Pancreas (tissue), 10 donors: ENCODE results near the gene FIBCD1. TPM values are rescaled to one million over a fixed set of nuclear protein-coding genes. Genes with fewer than 3 reads are reported as not detected.

ENCODE experiments used
- ATAC-seq, 4 donors: fragments of 200-7000 bp; cut with Tn5 transposase; one replicate each; pipeline versions ENCODE4 v1.8.0 to v1.9.1; 2020; ENCODE audit warnings: mild to moderate bottlenecking in 4 of 4, moderate library complexity in 4 of 4
- DNase-seq, 6 donors: peaks; one replicate each; pipeline ENCODE4 v3.0.0-alpha.2; 2020
- FAIRE-seq: peaks from 2 replicates; lab custom pipeline; 2012; peaks lifted over from hg19 to GRCh38; lab: Jason Lieb, UNC
- H3K27ac ChIP-seq, 4 donors: fragments of 200-600 bp; sonication (generic); 1 replicate in 3 of 4; 2 replicates in 1 of 4; pipeline versions ENCODE4 v1.5.0 to v1.8.0; 2020
- H3K27me3 ChIP-seq, 4 donors: fragments of 200-600 bp; one replicate each; pipeline ENCODE4 v1.8.0; 2021
- H3K36me3 ChIP-seq, 3 donors: fragments of 200-600 bp; sonication (generic) in 1 of 3; one replicate each; pipeline versions ENCODE4 v1.5.0 to v1.8.0; 2020 to 2021
- H3K4me1 ChIP-seq, 3 donors: fragments of 200-600 bp; one replicate each; pipeline ENCODE4 v1.8.0; 2021
- H3K4me3 ChIP-seq, 4 donors: fragments of 200-600 bp; sonication (generic) in 2 of 4; one replicate each; pipeline versions ENCODE4 v1.5.0 to v1.8.0; 2020 to 2021
- H3K9me3 ChIP-seq, 4 donors: fragments of 200-600 bp; one replicate each; pipeline ENCODE4 v1.8.0; 2021
- WGBS, 2 donors: extraction: QIAGEN DNeasy Blood & Tissue Kit; methylation state at CpG; one replicate each; pipeline ENCODE4 v1.1.7; 2013; 5-methylcytosine and 5-hydroxymethylcytosine counted together
- intact Hi-C, 3 donors: fragments of 100-400 bp; cut with DNase I; formaldehyde crosslinking; loops; one replicate each; pipeline versions ENCODE4 v1.11.1 to v1.14.2; 2022
- polyA plus RNA-seq, 2 donors: library from polyadenylated mRNA; stranded (reverse); fragments of 200-250 nt; gene quantifications; one replicate each; pipeline ENCODE4 v1.2.3, GENCODE V29; 2013
- total RNA-seq, 6 donors: library from RNA; stranded (reverse); fragmentation: NEBNext Ultra II Directional in 4 of 6; extraction: Animal tissue kit (Norgen Biotek cat#: 25700) in 4 of 6; gene quantifications; one replicate each; pipeline versions ENCODE4 v1.2.1 to v1.2.4, GENCODE V29; 2021 to 2023
- TF ChIP-seq, protein P1 (sequence below), 4 donors: fragments of 200-600 bp; sonication (generic) in 3 of 4; IDR thresholded peaks; one replicate each; pipeline versions ENCODE4 v1.5.0 to v1.8.0; 2021; ENCODE audit warnings: antibody characterized with exemption in 4 of 4
- donor health status: healthy with polysubstance abuse.
- donor health status: DM: no; HTN: no; CAD: no; lungs with moderate emphysema.
- donor health status: DM: no; HTN: no; CAD: no.
- donor health status: control.
- donor health status: control.
- donor health status: Bipolar disorder and iron deficiency.
- donor health status: DM: yes; HTN: yes; CAD: no.
- donor health status: DM: no; HTN: no; CAD: no.
- donor health status: DM: no; HTN: no; CAD: no.
- donor health status: DM: yes; HTN: yes; CAD: no.

FIBCD1 gene
- total and polyA plus RNA-seq, 8 donors = 0.47 TPM; not detected in 7

DNA sequence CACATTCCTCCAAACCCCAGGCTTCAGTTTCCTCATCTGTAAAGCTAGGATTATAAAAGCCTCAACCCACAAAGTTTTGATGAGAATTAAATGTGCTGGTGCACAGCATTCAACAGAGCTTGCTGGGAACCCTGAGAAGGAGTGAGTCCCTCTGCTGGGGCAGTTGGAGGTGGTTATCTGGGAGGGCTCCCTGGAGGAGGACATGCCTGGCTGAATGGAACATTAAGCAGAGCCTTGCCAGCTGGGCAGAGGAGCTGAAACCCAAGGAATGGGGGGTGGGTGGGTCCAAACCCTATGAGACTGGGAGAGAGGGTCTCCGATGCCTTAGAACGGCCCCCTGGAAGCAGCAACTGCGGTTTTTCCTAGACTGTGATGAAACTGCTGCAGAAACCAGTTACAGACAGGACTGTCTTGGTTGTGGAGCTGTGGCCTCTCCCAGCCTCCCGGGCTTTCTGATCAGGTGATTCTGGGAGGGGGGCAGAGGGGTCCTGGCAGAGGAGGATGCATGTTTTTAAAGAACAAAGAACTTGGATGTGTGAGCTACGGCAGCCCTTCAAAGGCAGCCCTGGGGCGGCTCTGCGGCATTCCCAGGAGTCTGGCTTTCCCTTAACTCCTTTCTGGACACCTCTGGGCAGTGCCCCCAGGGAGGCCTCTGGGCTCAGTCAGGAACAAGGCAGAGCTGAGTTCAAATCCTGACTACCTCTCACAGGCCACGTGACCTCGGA lies 20.8 kb downstream of the FIBCD1 start:
- TF ChIP-seq, protein P1, sequence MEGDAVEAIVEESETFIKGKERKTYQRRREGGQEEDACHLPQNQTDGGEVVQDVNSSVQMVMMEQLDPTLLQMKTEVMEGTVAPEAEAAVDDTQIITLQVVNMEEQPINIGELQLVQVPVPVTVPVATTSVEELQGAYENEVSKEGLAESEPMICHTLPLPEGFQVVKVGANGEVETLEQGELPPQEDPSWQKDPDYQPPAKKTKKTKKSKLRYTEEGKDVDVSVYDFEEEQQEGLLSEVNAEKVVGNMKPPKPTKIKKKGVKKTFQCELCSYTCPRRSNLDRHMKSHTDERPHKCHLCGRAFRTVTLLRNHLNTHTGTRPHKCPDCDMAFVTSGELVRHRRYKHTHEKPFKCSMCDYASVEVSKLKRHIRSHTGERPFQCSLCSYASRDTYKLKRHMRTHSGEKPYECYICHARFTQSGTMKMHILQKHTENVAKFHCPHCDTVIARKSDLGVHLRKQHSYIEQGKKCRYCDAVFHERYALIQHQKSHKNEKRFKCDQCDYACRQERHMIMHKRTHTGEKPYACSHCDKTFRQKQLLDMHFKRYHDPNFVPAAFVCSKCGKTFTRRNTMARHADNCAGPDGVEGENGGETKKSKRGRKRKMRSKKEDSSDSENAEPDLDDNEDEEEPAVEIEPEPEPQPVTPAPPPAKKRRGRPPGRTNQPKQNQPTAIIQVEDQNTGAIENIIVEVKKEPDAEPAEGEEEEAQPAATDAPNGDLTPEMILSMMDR (IDR thresholded peaks at IDR 0.05) = no peak
- ATAC-seq (no peak), DNase-seq (no peak), FAIRE-seq (no peak)
- Histone ChIP-seq H3K27me3 (no peaks in the 10 kb centered on the region), H3K4me3 (no peak overlapping the region), H3K4me1 (no peaks in the 10 kb centered on the region), H3K36me3 (no peaks in the 10 kb centered on the region), H3K27ac (no peak overlapping the region), H3K9me3 (no peaks in the 10 kb centered on the region)
- WGBS, 2 donors = 41 to 54% methylated on average over 9 of the region's 9 CpGs
- intact Hi-C loops = no loop called here

DNA sequence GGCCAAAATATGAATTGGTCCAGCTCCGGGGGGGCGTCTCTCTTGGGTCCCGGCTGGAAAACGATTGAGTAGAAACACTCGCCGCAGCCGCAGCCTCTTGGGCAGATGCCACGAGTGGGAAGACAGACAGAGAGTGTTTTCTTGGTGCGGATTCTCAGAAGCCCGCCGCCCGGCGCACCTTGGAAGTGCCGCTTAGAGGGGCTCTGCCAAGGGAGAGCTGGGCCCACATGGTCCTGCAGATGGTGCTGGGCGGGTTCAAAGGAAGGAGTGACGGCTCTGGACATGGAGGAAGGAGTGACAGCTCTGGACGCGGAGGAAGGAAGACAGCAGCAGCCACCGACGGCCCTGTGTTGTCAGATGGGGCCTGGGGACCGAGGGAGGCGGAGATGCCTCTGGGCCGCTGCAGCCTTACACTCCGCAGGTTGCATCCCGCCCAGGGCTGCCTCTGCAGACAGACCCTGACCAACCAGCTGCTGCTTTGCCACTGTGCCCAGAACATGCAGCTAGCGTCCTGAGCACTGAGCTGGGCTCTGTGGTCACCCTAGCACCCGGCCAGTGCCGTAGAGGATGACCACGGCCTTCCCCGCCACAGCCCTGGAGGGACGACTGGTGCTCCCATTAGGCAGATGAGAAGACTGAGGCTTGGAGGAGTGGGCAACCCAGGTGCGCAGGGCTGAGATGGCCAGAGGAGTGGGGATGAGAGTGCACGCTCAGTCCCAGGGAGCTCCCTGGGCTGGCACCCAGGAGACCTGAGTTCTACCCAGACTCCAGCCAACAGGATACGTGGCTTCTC lies 21.7 kb downstream of the FIBCD1 start:
- FAIRE-seq = no peak

DNA sequence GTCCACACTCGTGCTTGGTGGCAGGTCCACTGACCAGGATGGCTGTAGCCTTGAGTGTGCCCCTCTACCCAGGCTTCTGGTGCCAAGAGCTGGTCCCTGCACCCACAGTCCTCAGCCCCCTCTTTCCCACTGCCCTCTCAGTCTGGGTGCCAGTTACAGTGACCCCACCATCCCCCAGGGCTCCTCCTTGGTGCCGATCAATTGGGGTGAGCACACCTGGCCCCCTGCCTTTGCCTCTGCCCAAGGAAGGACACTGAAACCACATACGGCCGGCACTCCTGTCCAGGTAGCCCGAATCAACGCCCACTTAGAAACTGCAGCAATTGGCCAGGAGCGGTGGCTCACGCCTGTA lies 24.0 kb downstream of the FIBCD1 start:
- DNase-seq (no peak), FAIRE-seq (no peak), ATAC-seq (no peak)
- WGBS, 2 donors = 60 to 68% methylated on average over 8 of the region's 8 CpGs
- H3K4me3 ChIP-seq = no peak overlapping the region
- TF ChIP-seq, protein P1 (IDR thresholded peaks at IDR 0.05) = no peak
- no peaks in the 10 kb centered on the region for H3K4me1 ChIP-seq
- intact Hi-C loops = no loop called here
- H3K27me3 ChIP-seq = no peaks in the 10 kb centered on the region
- no peaks in the 10 kb centered on the region for H3K36me3 ChIP-seq
- no peaks in the 10 kb centered on the region for H3K9me3 ChIP-seq
- no peak overlapping the region for H3K27ac ChIP-seq

More for the DNA sequence above, 21.7 kb downstream of the FIBCD1 start:
- no peaks in the 10 kb centered on the region for H3K4me1 ChIP-seq
- WGBS, 2 donors = 64 to 71% methylated on average over 32 to 34 of the region's 34 CpGs
- no peaks in the 10 kb centered on the region for H3K27me3 ChIP-seq
- intact Hi-C loops = no loop called here
- DNase-seq (no peak), ATAC-seq (no peak)
- no peaks in the 10 kb centered on the region for H3K36me3 ChIP-seq
- TF ChIP-seq, protein P1 (IDR thresholded peaks at IDR 0.05) = no peak
- H3K9me3 ChIP-seq = no peaks in the 10 kb centered on the region
- no peak overlapping the region for H3K27ac ChIP-seq
- no peak overlapping the region for H3K4me3 ChIP-seq

DNA sequence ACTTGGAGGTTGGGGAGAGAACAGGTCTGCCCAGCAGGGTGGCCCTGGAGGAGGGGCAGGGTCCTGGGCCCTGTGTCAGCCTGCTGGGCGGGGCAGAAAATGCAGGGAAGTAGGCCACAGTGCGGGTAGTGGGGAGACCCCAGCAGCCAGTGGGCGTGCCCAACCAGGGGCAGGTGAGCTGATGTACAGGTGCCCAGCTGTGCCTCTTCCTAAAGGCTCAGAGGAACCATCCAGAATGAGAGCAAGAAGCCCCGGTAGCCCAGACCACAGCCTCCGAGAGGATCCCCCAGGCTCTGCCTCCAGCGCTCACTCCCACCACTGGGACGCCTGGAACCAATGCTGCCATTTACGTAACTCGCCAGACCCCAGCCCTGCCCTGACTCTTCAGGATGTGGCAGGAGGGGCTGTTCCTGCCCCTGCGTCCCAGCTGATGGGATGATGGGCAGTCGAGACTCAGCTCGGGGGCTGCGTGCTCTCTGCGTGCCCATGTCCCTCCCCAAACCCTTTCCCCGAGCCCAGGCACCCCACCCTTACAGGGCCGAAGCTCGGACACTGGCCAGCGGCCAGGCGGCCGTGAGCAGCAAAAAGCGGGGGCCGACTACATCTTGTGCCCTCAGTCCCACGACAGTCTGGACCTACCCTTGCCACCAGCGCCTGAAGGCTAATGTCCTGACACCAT lies 24.5 kb downstream of the FIBCD1 start:
- intact Hi-C loops = no loop called here
- ATAC-seq = no peak
- Histone ChIP-seq H3K9me3 (no peaks in the 10 kb centered on the region), H3K36me3 (no peaks in the 10 kb centered on the region), H3K27ac (no peak overlapping the region), H3K4me1 (no peaks in the 10 kb centered on the region), H3K27me3 (no peaks in the 10 kb centered on the region), H3K4me3 (no peak overlapping the region)
- TF ChIP-seq, protein P1 (IDR thresholded peaks at IDR 0.05) = no peak
- FAIRE-seq = no peak
- DNase-seq = no peak
- WGBS, 2 donors = 58 to 64% methylated on average over 24 of the region's 24 CpGs
